Endothelial cell of hepatic sinusoid (primary cell): ENCODE data around the gene PHYHD1.

ENCODE experiments used
- in situ Hi-C: cut with HindIII; loops from 2 replicates; pipeline ENCODE4 v1.10.0; 2017; ENCODE audit warnings: low sequenced_read_pairs

Gene PHYHD1

GRCh38 chr9:128919402-128920089 lies 1.2 kb upstream of the PHYHD1 start:
- in situ Hi-C loops: no loop called here

GRCh38 chr9:128921881-128922763 lies 1.3 kb downstream of the PHYHD1 start:
- in situ Hi-C loops: no loop called here

- in situ Hi-C loops: no loop called here
Measured at GRCh38 chr9:128923493-128923883, 2.7 kb downstream of the PHYHD1 start.

- in situ Hi-C loops: no loop called here
Measured at GRCh38 chr9:128927731-128928411, 7.1 kb downstream of the PHYHD1 start.

GRCh38 chr9:128928624-128929023 lies 7.8 kb downstream of the PHYHD1 start:
- in situ Hi-C loops: no loop called here

GRCh38 chr9:128929560-128929959 lies 8.8 kb downstream of the PHYHD1 start:
- in situ Hi-C loops: no loop called here

- in situ Hi-C loops: loop anchor here (10.0 kb wide), 1 partner anchor 101 kb away; the partner anchor contains the start of gene MIGA2
Measured at GRCh38 chr9:128933731-128934130, 12.9 kb downstream of the PHYHD1 start.

GRCh38 chr9:128936171-128936865 lies 15.5 kb downstream of the PHYHD1 start:
- in situ Hi-C loops: loop anchor here (10.0 kb wide), 1 partner anchor 98 kb away; the partner anchor contains the start of gene MIGA2

GRCh38 chr9:128937310-128938165 lies 16.8 kb downstream of the PHYHD1 start:
- in situ Hi-C loops: loop anchor here (10.0 kb wide), 1 partner anchor 97 kb away; the partner anchor contains the start of gene MIGA2

- in situ Hi-C loops: loop anchor here (5.0 kb wide), 1 partner anchor 73 kb away; no protein-coding TSS in a partner anchor
Measured at GRCh38 chr9:128940271-128940921, 19.6 kb downstream of the PHYHD1 start.

GRCh38 chr9:128940946-128941755 lies 20.4 kb downstream of the PHYHD1 start:
- in situ Hi-C loops: loop anchor here (5.0 kb wide), 1 partner anchor 74 kb away; no protein-coding TSS in a partner anchor

- in situ Hi-C loops: loop anchor here (5.0 kb wide), 1 partner anchor 77 kb away; no protein-coding TSS in a partner anchor
Measured at GRCh38 chr9:128943832-128944620, 23.2 kb downstream of the PHYHD1 start.

- in situ Hi-C loops: loop anchor here (5.0 kb wide), 1 partner anchor 78 kb away; no protein-coding TSS in a partner anchor
Measured at GRCh38 chr9:128944966-128945365, 24.2 kb downstream of the PHYHD1 start.

GRCh38 chr9:128945798-128946501 lies 25.2 kb downstream of the PHYHD1 start:
- in situ Hi-C loops: no loop called here

GRCh38 chr9:128946571-128947276 lies 25.9 kb downstream of the PHYHD1 start:
- in situ Hi-C loops: no loop called here

- in situ Hi-C loops: no loop called here
Measured at GRCh38 chr9:128947277-128947526, 26.4 kb downstream of the PHYHD1 start.
